GM18861 (cell line): ENCODE results near the gene CDK5.
A peak's percentile ranks its signal among the peaks of the same experiment; 100 is the strongest.

Source experiments
- ATAC-seq: cut with Tn5 transposase; IDR thresholded peaks from one replicate; pipeline ENCODE4 v1.9.1; 2021; ENCODE audit not compliant: unreplicated experiment

The CDK5 gene

GRCh38 chr7:151057506-151057988 lies at the start of gene CDK5:
Gene CDK5, minus strand, starts transcription at chr7:151057897. Its CDS starts 49 bp downstream, at chr7:151057848.
- ATAC-seq = peak; percentile 2

GRCh38 chr7:151104411-151105235 lies 46.9 kb upstream of the CDK5 start:
- ATAC-seq = no peak

GRCh38 chr7:151103973-151104372 lies 46.3 kb upstream of the CDK5 start:
- ATAC-seq = no peak

- ATAC-seq = no peak
These were observed 45.3 kb upstream of the CDK5 start for GRCh38 chr7:151102991-151103390.

- ATAC-seq = no peak
These were observed 44.1 kb upstream of the CDK5 start for GRCh38 chr7:151101621-151102396.

DNA sequence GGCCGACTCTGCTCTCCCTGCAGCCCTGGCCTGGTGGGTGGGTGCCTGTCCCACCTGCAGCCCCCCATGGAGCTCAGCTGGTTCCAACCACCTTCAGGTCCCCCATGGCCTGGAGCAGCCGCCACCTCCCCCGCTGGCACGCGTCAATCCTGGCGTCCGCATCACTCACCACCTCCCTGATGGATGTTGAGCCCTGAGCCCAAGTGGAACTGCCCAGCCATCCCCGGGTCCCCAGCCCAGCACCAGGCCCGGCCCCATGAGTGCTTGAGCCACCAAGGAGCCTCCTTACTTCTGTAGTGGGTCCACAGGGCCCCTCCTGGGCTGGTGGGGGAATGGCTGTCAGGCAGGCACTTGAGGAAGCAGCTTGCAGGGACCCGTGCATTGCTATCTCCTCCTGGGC lies 43.2 kb upstream of the CDK5 start:
- no peak for ATAC-seq

DNA sequence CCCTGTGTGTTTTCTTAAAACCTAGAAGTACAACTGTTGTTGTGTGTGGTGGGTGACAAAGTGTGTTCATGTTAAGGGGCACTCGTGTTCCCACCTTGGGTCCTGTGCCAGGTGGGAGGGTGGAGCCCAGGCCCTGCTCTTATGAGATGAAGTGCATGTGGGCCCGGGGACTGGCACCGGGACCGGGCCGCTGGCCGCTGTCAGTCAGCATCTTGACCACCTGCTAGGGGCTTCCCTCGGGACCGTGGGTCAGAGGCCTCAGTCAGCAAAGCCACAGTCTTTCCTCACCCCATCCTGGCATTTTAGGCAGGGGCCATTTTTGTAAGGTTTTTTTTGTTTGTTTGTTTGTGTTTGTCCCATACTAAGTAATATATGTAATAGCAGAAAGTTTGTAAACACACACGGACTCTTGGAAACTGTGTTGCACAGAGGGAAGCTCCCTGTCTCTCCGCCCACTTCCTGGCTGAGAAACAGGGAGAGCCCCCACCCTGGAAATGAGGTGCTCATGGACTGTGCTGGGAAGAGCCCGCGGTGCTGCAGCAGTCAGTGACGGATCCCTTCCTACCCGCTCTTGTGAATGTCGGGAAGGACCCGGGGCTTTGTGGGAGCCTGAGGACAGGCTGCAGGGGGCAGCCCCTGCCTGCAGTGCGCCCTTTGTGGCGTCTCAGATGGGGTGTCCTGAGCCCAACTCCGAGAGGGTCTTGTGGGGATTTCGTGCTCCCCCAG lies 42.0 kb upstream of the CDK5 start:
- ATAC-seq = no peak

DNA sequence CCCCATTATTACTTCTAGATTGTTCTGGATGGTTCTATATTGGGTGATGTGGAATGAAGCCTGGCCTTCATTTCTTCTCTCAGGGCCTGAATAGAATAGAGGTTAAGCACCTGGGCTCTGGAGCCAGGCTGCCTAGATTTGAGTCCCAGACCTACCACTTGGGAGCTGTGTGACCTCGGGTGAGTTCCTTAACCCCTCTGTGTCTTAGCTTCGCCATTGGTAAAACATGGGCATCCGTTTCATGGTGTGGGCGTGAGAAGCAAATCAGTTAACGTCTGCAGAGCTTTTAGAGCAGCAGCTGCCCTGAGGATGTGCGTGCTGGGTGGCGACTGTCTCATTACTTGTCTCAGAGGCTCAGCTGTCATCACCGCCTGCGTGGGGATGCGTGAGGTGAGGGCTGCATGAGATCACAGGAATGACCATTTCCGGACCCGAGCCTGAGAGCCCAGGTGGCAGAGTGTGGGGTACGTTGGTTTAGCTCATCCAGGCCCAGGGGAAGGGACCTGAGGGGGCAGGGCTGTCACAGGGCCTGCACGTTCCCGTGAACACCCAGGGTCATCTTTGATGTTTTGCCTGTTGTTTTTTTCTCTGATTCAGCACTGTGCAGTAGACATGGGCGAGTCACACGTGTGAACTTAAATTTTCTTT lies 38.3 kb upstream of the CDK5 start:
- ATAC-seq = no peak

DNA sequence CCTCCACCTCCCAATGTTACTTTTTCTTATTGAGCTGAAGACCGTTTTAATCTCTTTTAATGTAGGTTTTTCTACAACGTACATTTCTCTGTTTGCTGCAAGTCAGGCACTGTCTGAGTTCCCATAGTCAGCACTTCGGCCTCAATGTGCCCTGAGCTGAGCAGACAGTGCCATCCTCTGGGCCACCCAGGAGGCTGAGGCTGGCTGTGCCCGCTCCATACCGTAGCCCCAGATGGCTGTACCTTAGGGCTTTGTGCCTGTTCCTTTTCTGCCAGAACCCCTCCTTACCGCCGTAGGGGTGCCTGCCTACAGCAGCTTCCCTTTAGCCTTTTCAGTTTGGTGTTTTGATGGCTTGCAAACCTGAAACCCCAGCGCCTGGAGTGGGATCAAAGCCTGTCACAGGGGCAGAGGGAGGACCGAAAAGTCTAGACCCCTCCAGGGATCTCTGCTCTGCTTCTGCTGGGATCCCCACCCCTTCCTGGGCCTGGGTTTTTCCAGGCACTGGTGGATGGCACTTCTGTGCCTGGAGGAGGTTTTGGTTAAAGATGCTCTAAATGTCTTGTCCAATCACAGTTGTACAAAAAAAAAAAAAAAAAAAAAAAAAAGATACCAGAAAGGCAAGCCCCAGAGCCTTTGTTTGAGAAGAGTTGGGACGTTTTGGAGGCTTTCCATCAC lies 37.6 kb upstream of the CDK5 start:
- no peak for ATAC-seq

GRCh38 chr7:151094675-151095074 lies 37.0 kb upstream of the CDK5 start:
- ATAC-seq = no peak

DNA sequence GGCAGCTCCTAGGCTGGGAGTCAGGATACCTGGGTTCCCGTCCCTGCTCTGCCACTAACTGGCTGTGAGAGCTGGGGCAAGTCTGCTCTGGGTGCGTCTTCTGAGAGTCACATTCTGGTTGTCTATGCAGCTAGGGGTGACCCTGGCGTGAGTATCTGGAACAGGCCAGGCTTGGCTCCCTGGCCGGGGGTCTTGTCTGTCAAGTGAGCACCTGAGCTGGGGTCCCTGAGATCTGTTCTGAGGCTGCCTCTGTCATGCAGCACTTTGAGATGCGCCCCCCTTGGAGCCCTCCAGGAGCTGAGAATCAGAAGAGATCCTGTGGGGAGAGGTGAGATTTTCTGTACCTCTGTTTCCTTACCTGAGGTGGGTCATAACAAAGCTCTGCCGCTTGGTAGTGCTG lies 36.1 kb upstream of the CDK5 start:
- no peak for ATAC-seq

GRCh38 chr7:151091988-151092387 lies 34.3 kb upstream of the CDK5 start:
- ATAC-seq = no peak

- no peak for ATAC-seq
These were observed 33.7 kb upstream of the CDK5 start for GRCh38 chr7:151091431-151091830.

DNA sequence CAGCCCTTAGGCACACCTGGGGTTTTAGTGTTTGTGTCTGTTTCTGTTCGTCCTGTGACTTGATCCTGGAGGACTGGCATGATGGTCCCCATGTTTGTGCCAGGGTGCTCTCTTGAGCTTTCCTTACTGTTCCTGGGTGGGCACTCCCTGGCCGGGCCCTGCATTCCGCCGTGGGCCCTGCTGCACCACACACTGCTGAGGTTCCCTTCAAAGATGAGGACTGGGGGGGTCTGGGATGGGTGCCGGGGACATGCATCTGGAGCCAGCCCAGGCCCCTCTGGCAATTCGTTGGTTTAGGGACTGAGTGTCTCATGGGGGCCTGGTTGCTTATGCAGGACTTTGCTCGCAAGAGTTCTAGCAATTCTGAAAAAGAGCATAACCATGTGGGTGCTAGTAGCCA lies 33.3 kb upstream of the CDK5 start:
- no peak for ATAC-seq

DNA sequence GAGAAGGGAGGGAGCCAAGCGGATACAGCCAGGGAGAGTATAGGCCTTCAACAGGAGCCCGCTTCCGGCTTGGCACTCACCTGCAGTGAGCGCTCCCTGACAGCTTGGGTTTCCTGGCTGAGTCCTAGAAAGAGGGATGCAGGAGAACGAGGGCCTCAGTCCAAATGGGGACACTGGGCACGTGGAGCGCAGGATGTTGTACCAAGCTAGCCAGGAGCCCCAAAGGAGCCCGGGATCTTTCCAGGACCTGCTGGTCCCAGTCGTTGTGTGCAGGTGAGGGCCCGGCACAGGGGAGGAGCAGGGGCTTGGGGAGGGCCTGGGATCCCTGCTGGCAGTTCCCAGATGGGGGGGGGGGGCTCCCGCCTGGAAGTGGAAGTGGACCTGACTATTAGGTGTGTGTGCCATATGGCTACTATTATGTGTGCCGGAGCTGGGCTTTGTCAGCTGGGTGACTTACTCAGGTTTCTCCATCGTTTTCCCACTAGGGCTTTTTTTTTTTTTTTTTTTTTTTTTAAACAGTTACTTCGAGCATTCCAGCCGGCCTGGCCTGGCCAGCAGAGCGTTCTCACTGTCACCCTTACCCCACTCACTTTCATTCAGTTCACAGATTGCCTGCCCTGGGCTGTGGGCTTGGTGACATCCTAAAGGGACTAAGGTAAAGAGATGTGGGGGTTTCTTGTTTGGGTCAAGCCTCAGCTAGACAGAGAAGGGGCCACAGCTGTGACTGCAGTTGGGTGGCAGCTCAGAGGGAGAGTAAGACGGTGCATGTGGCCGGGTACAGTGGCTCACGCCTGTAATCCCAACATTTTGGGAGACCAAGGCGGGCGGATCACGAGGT lies 32.4 kb upstream of the CDK5 start:
- no peak for ATAC-seq

GRCh38 chr7:151088856-151089699 lies 31.4 kb upstream of the CDK5 start:
- ATAC-seq = no peak

GRCh38 chr7:151088019-151088855 lies 30.5 kb upstream of the CDK5 start:
- ATAC-seq = no peak
